Kidney capillary endothelial cell (primary cell): Measurements from ENCODE around the gene TRIM47.
A peak's percentile ranks its signal among the peaks of the same experiment; 100 is the strongest.

Experiments used
- DNase-seq: peaks from one replicate; pipeline ENCODE4 v3.0.0-alpha.2; 2018; ENCODE audit warnings: low spot score

Gene TRIM47, protein sequence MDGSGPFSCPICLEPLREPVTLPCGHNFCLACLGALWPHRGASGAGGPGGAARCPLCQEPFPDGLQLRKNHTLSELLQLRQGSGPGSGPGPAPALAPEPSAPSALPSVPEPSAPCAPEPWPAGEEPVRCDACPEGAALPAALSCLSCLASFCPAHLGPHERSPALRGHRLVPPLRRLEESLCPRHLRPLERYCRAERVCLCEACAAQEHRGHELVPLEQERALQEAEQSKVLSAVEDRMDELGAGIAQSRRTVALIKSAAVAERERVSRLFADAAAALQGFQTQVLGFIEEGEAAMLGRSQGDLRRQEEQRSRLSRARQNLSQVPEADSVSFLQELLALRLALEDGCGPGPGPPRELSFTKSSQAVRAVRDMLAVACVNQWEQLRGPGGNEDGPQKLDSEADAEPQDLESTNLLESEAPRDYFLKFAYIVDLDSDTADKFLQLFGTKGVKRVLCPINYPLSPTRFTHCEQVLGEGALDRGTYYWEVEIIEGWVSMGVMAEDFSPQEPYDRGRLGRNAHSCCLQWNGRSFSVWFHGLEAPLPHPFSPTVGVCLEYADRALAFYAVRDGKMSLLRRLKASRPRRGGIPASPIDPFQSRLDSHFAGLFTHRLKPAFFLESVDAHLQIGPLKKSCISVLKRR

GRCh38 chr17:75878174-75878998 lies at the start of gene TRIM47:
TRIM47 (minus strand) TSS chr17:75878581; CDS start chr17:75878548, 33 bp downstream.
- peak; percentile 54 for DNase-seq

DNA sequence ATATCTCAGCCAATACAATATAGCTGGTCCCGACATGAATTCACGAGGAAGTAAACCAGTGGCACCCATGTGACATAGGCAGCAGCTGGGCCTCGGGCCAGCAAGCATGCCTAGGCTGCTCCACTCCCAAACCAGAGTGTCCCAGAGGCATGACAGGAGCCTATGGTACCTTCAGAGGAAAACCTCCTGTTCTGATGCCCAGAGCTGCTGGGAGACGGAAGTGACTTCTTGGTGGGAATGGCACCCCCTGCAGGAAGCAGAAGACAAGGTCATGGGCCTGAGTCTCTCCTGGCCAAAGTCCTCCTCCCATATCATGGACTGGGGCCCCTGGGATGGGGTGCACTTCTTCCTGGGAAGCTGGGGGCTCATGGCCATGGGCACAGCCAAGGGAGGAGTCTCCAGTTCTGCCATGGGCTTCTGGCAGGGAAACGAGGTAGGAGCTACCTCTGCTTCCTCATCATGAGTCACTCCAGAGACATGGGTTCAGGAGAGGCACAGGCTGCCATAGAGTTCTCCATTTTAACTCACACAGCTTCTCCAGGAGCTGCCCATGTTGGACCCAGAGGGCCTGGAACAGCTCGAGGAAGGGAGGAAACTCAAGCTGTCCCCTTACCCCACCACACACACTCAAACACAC lies 49.0 kb upstream of the TRIM47 start:
- DNase-seq, result no peak

DNA sequence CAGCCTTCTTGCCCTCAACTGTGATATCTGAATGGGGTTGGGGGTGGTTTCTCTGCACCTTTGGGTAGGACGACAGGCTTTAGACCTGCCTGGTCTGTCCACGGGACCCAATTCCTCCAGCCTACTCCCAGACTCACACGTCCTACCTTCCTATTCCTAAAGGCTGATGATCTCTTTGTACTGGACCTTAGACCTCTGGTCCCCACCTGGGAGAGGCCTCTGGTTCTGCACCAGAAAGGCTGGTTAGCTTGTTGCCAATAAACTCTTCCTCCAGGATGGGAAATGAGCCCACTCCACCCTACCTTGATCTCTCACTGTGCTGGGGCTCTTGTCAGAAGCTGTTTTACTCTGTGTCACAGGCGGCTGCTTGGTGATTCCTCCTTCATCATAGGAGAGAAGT lies 48.1 kb upstream of the TRIM47 start:
- no peak for DNase-seq

- DNase-seq, result no peak
These were observed 47.5 kb upstream of the TRIM47 start for GRCh38 chr17:75925912-75926311.

DNA sequence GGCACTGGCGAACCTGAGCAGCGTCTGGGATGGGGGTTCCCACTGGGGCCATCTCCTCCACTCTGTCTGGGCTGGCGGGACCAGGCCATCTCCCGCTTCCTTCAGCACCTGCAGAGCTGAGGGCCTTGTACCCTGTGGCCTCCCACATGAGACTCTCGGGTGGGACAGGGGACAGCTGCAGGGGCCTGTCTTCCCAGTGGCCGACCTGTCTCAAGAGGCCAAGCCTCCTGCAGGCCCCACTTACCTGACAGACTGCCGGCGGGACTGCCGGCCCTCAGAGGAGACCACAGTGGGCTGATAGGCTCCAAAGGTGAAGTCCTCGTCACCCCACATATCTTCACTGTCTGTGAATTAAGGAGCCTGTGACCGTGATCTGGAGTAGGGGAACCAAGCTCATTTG lies 46.7 kb upstream of the TRIM47 start:
- no peak for DNase-seq

GRCh38 chr17:75922963-75923874 lies 44.8 kb upstream of the TRIM47 start:
- no peak for DNase-seq

DNA sequence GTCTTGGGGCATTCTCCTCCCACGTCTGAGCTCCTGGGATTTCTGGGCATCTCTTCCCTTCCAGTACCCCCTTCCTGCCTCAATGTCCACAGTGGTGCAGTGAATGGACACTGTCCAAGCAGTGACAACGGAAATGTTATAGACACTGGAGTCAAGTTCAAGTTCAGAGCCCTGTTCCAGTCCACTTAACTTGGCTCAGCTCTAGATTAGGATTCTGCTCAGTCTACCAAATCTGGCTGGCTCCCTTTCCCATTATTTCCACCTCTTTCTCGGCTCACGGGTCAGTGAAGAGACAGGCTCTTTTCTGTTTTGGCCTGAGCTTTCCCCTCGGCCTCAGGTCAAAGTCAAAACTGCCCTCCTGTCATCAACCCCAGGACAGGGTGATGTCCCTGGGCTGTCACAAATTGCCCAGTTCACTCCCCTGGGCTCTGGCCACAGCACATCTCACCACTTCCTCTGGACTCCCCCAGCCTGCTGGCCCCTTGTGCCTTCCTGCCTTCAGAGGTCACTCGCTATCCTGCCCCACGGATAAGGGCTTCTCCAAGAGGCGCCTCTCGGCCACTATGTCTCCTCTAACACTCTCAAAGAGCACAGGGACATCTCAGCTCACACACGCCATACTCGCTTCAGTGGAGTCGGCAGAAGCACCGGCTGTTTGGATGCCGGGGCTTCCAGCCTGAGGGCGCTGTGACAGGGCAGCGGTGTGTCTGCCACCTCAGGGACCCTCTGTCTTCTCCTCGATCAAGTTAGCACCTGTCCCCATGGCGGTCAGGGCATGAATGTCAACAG lies 44.0 kb upstream of the TRIM47 start:
- no peak for DNase-seq

- DNase-seq, result no peak
These were observed 43.2 kb upstream of the TRIM47 start for GRCh38 chr17:75921596-75921995.

DNA sequence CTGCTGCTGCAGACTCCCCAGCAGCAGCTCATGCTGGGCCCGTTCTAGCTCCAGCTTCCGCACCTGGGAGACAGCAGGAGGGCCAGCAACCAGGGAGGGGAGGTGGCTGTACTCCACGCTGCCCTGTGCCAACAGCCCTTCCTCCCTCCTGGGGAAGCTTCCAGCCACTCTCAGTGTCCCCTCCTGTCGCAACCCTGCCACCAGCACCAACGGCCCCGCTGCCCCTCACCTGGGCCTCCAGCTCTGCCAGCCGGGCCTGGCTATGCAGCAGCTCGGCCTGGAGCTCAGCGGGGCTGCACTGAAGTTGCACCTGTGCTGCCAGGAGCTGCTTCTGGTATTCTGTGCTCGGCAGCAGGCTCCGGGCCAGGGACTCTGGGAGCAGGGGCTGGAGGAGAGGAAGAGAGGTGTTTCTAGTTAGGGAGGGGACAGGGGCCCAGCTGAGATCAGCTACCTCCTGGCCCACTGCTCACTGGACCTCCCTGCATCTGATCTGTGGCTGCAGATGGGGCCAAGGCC lies 41.7 kb upstream of the TRIM47 start:
- DNase-seq, result no peak

DNA sequence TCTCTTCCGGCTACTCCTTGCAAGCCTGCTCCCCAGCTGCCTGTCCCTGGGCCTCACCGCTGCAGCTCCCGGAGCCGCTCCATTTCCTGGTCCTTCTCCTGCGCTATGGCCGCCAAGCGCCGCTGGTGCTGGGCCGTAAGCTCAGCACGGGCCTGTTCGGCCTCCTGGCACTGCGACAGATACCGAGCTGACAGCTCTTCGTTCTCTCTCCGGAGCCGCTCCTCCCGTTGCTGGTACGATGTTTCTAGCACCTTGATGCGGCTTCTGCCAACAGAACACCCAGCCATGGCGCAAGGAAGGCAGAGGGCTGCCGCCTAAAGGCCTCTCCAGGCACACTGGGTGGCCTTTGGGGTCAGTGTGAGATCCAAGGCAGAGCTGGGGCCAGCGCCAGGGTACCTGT lies 41.2 kb upstream of the TRIM47 start:
- no peak for DNase-seq

- DNase-seq, result no peak
These were observed 39.6 kb upstream of the TRIM47 start for GRCh38 chr17:75917917-75918445.

DNA sequence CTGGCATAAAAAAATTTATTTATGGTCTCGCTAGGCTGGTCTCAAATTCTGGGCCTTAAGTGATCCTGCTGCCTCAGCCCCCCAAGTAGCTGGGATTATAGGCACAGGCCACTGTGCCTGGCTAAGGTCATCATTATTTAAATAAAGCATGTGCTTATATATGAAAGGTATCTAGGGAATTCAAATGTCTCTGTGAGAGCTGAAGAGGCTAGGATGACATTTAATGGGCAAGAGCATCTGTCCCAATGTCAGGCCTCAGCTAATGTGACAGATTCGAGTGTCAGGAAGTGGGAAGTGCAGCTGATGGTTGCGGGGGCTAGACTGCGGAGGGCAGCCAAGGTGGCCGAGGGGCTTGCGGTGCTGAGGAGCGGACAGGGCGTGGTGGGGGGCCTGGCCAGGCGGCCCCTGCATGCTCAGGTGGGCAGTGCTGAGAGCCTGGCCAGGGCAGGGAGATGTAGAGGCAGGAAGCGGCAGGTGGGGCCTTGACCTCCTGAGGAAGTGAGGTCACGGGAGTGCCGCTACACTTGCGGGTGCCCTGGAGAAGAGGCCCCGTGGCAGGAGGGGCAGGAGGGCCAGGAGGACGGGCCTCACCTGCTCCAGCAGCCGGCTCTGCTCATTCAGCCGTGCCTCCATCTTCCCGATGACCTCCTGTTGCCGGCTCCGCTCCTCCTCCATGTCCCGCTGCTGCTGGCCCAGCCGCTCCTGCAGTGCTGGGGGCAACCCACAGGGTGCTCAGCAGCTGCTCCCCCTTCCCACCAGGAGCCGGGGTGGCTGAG lies 38.9 kb upstream of the TRIM47 start:
- DNase-seq, result no peak

DNA sequence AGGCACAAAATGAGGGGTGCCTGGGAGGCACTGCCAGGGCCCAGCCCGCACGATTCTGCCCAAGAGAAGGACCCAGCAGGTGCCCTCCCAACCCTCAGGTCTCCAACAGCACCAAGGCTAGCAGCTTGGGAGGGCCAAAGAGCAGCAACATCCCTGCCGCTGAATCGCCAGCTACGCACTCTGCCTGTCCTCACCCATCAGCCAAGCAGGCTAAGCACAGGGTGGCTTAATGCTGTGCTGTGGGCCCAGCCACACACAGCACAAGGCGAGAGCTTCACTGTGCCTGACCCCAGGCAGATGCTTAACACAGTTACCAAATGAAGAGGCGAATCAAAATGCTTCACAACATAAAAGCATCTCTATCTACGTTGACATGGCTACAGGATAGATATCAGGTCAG lies 36.9 kb upstream of the TRIM47 start:
- no peak for DNase-seq

- no peak for DNase-seq
These were observed 36.4 kb upstream of the TRIM47 start for GRCh38 chr17:75914643-75915267.

GRCh38 chr17:75913537-75914210 lies 35.3 kb upstream of the TRIM47 start:
- no peak for DNase-seq

- DNase-seq, result no peak
These were observed 32.3 kb upstream of the TRIM47 start for GRCh38 chr17:75910699-75911098.

DNA sequence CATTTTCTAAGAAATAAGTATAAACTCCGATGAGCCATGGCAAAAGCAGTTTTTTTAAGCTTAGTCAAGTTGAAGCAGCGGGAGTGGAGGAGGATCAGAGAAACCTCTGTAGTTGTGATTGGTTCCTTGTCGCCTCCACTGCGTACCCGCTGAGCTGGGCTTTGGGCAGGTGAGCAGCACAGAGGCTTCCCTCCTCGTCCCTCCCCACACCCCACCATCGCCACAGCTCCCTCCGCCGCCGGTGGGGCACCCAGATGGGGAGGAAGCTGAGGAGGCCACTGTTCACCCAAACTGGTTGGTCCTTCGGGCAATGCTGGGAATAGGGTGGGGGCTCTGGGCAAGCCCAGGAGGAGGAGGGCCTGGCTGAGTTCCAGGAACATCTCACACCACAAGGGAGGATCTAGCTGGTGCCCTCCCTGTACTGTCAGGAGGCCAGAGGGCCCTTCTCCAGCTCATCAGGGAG lies 31.5 kb upstream of the TRIM47 start:
- DNase-seq, result no peak
